A549 (cell line): ENCODE data around the gene SALL3.

ENCODE experiments used
- CHD4 ChIP-seq: fragments of 200-600 bp; sonication (generic); IDR thresholded peaks from 2 replicates; pipeline ENCODE4 v1.6.1; 2016; ENCODE audit warnings: antibody characterized with exemption, mild to moderate bottlenecking, borderline replicate concordance
- JUN ChIP-seq, 2 experiments: fragments of >200 bp; sonication (Bioruptor Twin); formaldehyde crosslinking; IDR thresholded peaks; 2 replicates in 1 of 2; 3 replicates in 1 of 2; pipeline ENCODE4 v1.6.1; 2016 to 2017
- KDM1A ChIP-seq: fragments of 200-600 bp; sonication (generic); IDR thresholded peaks from 2 replicates; pipeline ENCODE4 v1.6.1; 2016; ENCODE audit warnings: low read depth, mild to moderate bottlenecking
- POLR2A ChIP-seq: IDR thresholded peaks from 2 replicates; pipeline ENCODE4 v1.6.1; 2012; ENCODE audit warnings: mild to moderate bottlenecking, low read length
- RFX5 ChIP-seq: fragments of 450-650 bp; IDR thresholded peaks from 2 replicates; pipeline ENCODE4 v1.7.1; 2014; ENCODE audit warnings: antibody characterized with exemption, mild to moderate bottlenecking, moderate library complexity
- ZFP36 ChIP-seq: fragments of 450-650 bp; IDR thresholded peaks from 2 replicates; pipeline ENCODE4 v1.6.1; 2014; ENCODE audit warnings: borderline replicate concordance; ENCODE audit not compliant: partially characterized antibody
- TF ChIP-seq, protein P1 (sequence below): fragments of >200 bp; sonication (Bioruptor Twin); formaldehyde crosslinking; IDR thresholded peaks from 3 replicates; pipeline ENCODE4 v1.5.1; 2016
- TF ChIP-seq, protein P2 (sequence below): fragments of 150-350 bp; IDR thresholded peaks from 2 replicates; pipeline ENCODE4 v1.6.1; 2014; ENCODE audit warnings: low read depth, mild to moderate bottlenecking, low read length

DNA sequence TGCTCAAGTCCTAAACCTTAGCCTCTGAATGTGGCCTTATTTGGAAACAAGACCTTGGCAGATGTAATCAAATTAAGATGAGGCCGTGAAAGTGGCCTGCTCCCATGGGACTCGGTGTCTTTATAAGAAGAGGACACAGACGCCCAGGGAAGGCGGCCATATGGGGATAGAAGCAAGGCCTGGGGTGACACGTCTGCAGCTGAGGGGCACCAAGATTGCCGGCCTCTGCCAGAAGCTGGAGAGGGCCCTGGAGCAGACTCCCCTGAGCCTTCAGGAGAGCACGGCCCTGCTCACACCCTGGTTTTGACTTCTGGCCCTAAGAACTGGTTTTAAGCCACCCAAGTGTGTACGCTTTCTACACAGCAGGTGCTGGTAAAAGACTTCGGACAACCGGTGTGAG is 29.2 kb upstream of the SALL3 start:
- no peak for TF ChIP-seq ZFP36
- TF ChIP-seq POLR2A = no peak
- no peak for TF ChIP-seq CHD4
- TF ChIP-seq KDM1A = no peak
- TF ChIP-seq, protein P1, sequence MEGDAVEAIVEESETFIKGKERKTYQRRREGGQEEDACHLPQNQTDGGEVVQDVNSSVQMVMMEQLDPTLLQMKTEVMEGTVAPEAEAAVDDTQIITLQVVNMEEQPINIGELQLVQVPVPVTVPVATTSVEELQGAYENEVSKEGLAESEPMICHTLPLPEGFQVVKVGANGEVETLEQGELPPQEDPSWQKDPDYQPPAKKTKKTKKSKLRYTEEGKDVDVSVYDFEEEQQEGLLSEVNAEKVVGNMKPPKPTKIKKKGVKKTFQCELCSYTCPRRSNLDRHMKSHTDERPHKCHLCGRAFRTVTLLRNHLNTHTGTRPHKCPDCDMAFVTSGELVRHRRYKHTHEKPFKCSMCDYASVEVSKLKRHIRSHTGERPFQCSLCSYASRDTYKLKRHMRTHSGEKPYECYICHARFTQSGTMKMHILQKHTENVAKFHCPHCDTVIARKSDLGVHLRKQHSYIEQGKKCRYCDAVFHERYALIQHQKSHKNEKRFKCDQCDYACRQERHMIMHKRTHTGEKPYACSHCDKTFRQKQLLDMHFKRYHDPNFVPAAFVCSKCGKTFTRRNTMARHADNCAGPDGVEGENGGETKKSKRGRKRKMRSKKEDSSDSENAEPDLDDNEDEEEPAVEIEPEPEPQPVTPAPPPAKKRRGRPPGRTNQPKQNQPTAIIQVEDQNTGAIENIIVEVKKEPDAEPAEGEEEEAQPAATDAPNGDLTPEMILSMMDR = no peak
- TF ChIP-seq JUN (IDR thresholded peaks at IDR 0.05) = no peak
- TF ChIP-seq RFX5 = no peak
- TF ChIP-seq, protein P2, sequence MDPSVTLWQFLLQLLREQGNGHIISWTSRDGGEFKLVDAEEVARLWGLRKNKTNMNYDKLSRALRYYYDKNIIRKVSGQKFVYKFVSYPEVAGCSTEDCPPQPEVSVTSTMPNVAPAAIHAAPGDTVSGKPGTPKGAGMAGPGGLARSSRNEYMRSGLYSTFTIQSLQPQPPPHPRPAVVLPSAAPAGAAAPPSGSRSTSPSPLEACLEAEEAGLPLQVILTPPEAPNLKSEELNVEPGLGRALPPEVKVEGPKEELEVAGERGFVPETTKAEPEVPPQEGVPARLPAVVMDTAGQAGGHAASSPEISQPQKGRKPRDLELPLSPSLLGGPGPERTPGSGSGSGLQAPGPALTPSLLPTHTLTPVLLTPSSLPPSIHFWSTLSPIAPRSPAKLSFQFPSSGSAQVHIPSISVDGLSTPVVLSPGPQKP = no peak
